ENCODE results near the gene TEPSIN. TPM values are rescaled to one million over a fixed set of nuclear protein-coding genes. Genes with fewer than 3 reads are reported as not detected.

TEPSIN gene
- total RNA-seq, 1 experiment from 2014 or later: 19.8 TPM

GRCh38 chr17:81179861-81180260 lies 59.0 kb downstream of the TEPSIN start:
- H3K36me3 ChIP-seq (replicated peaks; ENCODE audit: control insufficient read depth, insufficient read depth, low read length): no peaks in the 10 kb centered on the region
- H3K27me3 ChIP-seq (ENCODE audit: control insufficient read depth, insufficient read depth, low read length): no peaks in the 10 kb centered on the region
- H3K4me3 ChIP-seq (ENCODE audit: insufficient read depth, low read depth, low read length): no peak overlapping the region
- DNase-seq: no peak

GRCh38 chr17:81179220-81179619 lies 59.6 kb downstream of the TEPSIN start:
- Histone ChIP-seq H3K36me3 (replicated peaks; ENCODE audit: control insufficient read depth, insufficient read depth, low read length) (no peaks in the 10 kb centered on the region), H3K4me3 (ENCODE audit: insufficient read depth, low read depth, low read length) (no peak overlapping the region), H3K27me3 (ENCODE audit: control insufficient read depth, insufficient read depth, low read length) (no peaks in the 10 kb centered on the region)
- DNase-seq: no peak

Other genes with a start within 250 kb of the TEPSIN start
- gene CHMP6, start 247.2 kb downstream of the TEPSIN start, total RNA-seq (2014; rRNA removed; shearing (Covaris generic)): 13.0 and 15.0 TPM in 2 replicates
- gene BAIAP2, start 203.9 kb downstream of the TEPSIN start, total RNA-seq (2014; rRNA removed; shearing (Covaris generic)): 14.9 and 19.5 TPM in 2 replicates
- gene PVALEF, start 73.5 kb downstream of the TEPSIN start, total RNA-seq (2014; rRNA removed; shearing (Covaris generic)): not detected in 2 replicates
- gene AATK, start 72.8 kb downstream of the TEPSIN start, total RNA-seq (2014; rRNA removed; shearing (Covaris generic)): 1.5 and 2.0 TPM in 2 replicates
- gene CEP131, start 16.1 kb downstream of the TEPSIN start, total RNA-seq (2014; rRNA removed; shearing (Covaris generic)): 20.2 and 24.7 TPM in 2 replicates
- 32.6 and 38.8 TPM in 2 replicates for gene NDUFAF8, start 263 bp upstream of the TEPSIN start, total RNA-seq (2014; rRNA removed; shearing (Covaris generic))
- 39.1 and 44.2 TPM in 2 replicates for gene SLC38A10, start 56.3 kb upstream of the TEPSIN start, total RNA-seq (2014; rRNA removed; shearing (Covaris generic))
- 8.7 and 19.7 TPM in 2 replicates for gene BAHCC1, start 156.4 kb upstream of the TEPSIN start, total RNA-seq (2014; rRNA removed; shearing (Covaris generic))

All from H7 (cell line).